Esophagus muscularis mucosa (tissue), 3 donors: Measurements from ENCODE around the gene ONECUT3.

Experiments used
- CTCF ChIP-seq, 3 experiments: fragments of 200-600 bp in 2 of 3; fragments of 450-650 bp in 1 of 3; sonication (generic) in 2 of 3; IDR thresholded peaks; one replicate each; pipeline ENCODE4 v1.5.1; 2017 to 2019; ENCODE audit warnings: antibody characterized with exemption in 3 of 3, mild to moderate bottlenecking in 2 of 3, moderate library complexity in 1 of 3
- POLR2AphosphoS5 ChIP-seq, 2 donors: sonication (generic); formaldehyde crosslinking; IDR thresholded peaks; one replicate each; pipeline ENCODE4 v1.6.1; 2017; ENCODE audit warnings: antibody characterized with exemption in 2 of 2

GRCh38 chr19:1807030-1807694, 53.9 kb downstream of the ONECUT3 start:
- TF ChIP-seq CTCF (IDR thresholded peaks at IDR 0.05) (no peak), POLR2AphosphoS5 (IDR thresholded peaks at IDR 0.05) (no peak)
